GM21737 (cell line): ENCODE data around the gene KCNK1.
"Not testable (repeated sequence)": the region's sequence is repeated elsewhere in the genome, so short reads cannot be mapped to it uniquely, and the experiment has no call there.

Experiments
- ATAC-seq: cut with Tn5 transposase; IDR thresholded peaks from one replicate; pipeline ENCODE4 v1.9.1; 2021; ENCODE audit warnings: mild to moderate bottlenecking, moderate library complexity; ENCODE audit not compliant: unreplicated experiment

Gene KCNK1

DNA sequence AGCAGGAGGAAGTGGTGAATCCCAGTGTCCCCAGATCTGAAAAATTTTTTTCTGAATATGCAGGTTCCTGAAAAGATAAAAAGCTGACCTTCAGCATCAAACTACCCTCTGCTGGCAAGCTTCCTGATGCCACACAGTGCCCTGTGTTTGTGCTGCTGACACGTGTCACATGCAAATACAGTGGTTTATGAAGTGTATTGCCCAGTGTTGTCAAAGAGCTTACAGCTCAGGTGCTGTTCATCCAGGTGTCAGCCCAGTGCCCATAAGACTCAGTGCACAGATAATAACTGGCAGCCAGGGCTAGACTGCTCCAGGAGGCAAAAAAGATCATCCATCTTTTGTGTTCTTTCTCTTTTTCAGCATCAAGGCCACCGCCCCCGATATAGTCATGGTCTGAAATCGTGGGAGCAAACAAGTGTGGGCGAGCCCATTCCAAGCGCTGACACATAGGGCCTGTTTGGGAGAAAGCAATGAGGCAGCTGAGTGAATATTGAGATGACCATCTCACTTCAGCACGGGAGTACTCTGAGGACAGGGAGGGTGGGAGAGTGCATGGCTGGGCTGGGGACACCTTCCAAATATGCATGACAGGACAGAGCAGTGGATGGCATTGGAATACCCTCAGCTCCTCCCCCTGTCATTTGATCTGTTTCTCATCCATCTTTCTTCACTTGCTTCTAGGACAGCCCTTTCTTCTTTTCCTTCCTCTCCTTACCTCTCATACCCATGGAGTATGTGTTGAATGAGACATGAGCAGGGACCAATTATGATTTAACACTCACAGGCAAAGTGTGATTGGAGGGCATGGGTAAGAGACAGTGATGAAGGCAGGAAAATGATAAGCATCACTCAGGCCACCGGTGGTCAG lies 6.4 kb upstream of the KCNK1 start:
- ATAC-seq, result no peak

DNA sequence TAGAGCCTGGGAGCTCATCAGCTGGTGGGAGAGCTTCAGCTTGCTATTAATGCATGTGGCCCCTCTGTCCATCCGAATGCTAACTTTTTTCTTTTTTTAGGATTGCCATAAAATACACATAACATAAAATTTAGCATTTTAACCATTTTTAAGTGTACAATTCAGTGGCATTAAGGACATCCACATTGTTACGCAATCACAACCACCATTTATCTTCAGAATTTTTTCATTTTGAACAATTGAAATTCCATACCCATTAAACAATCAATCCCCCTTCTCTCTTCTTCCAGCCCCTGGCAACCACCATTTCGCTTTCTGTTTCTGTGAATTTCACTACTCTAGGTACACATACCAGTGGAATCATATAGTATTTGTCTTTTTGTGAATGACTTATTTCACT lies 4.9 kb upstream of the KCNK1 start:
- ATAC-seq, result no peak

DNA sequence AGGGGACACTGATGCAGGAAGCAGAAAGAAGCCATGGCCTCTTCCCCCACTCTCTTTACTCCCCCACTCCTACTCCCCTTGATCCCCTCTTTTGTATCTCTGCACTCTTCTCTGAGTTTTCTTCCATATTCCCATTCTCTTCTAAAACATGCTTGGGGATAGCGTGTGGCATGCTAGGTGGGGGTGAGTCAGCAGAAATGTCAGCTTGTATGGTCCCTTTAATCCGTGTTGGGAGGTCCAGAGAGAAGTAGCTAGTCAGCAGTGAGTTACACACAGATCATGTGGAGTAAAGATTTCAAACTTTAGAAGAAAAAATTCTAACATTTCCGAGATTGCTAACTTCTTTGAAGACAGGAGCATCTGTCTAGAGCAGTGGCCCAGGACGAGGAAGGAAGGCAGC lies 4.0 kb upstream of the KCNK1 start:
- ATAC-seq, result no peak

DNA sequence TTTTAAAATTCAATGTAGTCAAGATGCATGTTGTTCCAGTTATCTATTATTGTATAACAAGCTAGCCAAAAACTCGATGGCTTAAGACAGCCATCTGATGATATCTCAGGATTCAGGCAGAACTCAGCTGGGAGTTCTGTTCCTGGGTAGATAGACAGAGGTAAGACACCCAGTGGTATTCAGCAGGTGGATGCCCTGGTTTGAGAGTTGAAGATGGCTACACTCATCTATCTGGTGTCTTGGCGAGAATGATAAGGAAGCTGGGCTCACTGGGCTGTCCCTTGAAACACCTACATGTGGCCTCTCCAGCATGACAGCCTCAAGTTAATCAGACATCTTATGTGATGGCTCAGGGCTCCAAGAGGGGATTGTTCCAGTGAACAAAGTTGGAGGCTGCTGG lies 3.3 kb upstream of the KCNK1 start:
- ATAC-seq, result no peak

DNA sequence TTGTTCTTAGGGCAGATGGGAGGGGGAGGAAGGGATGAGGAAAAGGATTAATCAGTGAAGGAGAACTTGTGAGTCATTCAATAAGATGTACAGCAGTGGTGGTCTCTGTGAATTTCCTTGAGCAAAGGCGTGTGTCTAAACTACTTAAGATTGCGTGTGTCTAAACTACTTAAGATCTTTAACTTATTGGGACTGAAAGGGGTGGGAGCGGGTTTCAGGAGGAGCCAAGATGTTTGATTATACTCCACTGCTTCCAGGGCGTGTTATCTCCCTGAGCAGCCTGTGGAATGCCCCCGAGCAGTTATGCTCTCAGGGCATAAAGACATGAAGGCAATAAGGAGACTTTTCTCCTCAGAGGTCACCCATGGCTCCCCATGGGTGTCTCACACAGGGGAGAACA lies 2.5 kb upstream of the KCNK1 start:
- not testable (repeated sequence) for ATAC-seq

DNA sequence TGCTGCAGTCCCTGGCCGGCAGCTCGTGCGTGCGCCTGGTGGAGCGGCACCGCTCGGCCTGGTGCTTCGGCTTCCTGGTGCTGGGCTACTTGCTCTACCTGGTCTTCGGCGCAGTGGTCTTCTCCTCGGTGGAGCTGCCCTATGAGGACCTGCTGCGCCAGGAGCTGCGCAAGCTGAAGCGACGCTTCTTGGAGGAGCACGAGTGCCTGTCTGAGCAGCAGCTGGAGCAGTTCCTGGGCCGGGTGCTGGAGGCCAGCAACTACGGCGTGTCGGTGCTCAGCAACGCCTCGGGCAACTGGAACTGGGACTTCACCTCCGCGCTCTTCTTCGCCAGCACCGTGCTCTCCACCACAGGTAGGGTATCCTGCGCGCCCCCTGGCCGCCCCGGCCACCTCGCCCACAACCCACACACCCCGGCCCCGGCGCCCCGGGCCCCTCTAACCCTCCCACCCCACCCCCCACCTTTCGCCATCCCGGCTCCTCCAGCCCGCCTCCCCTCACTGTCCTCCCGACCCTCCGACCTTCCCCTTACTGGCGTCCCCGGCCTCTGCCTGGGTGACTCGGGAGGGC lies 352 bp downstream of the KCNK1 start:
- no peak for ATAC-seq

DNA sequence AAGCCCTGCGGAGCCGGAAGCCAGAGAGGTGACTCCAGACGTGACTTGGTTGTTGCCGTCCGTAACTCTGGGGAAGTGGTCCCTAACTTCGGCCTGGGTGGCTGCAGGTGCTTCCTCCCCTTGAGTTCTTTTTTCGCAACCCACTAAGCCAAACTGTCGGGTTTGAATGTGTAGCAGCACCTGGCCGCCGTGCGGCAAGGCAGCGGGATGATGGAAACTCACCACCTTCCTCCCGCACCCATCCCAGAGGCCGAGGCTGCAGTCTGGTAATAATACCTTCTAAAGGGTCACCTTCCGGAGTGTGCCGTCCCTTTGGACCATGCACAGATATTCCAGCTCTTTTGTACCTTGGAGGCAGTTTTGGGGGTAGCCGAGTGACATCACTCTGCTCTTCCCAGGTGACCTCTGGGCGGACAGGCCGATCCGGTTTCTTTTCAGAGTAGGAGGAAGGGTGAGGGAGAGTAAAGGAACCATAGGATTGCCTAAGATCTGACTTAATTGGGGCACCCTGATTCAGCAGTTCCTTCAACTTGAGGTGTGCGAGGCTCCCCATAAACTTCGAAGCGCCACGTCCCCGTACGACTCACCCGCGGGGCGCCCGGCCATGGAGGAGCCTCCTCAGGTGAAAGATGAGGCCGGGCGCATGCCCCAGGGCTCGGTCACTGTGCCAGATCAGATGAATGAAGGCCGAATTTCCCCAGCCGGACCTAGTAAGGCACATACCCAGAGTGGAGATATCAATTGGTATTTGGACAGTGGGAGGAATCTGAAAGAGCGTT lies 1.0 kb downstream of the KCNK1 start:
- ATAC-seq, result no peak

DNA sequence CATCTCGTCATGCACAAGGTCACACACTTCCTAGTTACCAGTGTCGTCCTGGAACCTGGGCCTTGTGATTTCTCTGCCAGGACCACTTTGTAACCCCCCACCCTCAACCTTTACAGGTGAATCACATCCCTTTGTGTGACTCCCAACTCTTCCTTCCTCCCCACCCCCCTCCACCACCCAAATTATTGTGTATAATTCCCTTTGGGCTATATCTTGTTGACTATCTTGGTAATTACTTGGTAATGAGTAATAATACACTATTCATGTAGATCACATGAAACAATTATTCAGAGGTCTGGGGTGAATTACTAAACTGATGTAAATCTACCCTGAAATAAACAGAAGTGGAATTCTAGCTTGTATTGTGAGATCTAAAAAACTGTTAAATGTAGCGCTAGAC lies 1.7 kb downstream of the KCNK1 start:
- ATAC-seq, result no peak

DNA sequence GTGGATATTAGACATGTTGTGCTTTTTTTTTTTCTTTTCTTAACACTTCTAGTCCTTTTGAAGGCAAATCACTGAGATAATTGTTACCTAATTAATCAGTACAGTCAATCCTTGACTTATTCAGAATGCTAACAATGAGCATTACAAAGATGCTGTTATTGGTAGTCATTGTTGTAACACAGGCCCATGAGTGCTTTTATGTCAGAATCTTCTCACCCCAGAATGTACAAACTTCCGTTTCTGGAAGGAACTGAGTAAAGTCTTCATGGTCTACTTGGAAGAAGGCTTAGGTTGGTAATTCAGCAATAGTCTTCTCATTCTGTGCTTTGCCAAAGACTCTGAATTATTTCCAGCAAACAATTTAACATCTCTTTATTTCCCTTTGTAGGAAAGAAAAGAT lies 3.1 kb downstream of the KCNK1 start:
- ATAC-seq, result no peak

DNA sequence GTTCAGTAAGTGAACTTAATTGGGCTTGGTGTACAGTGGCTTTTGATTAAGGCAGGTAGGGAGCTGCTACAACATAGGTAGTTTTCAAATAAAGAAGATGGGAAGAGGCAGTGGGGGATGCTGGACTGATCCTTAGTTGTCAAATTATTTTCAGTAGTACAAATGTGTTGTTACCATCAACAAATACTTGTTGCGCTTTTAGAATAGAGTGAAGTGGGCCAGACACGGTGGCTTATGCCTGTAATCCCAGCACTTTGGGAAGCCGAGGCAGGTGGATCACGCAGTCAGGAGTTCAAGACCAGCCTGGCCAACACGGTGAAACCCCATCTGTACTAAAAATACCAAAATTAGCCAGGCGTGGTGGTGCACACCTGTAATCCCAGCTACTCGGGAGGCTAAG lies 5.5 kb downstream of the KCNK1 start:
- ATAC-seq, result not testable (repeated sequence)

DNA sequence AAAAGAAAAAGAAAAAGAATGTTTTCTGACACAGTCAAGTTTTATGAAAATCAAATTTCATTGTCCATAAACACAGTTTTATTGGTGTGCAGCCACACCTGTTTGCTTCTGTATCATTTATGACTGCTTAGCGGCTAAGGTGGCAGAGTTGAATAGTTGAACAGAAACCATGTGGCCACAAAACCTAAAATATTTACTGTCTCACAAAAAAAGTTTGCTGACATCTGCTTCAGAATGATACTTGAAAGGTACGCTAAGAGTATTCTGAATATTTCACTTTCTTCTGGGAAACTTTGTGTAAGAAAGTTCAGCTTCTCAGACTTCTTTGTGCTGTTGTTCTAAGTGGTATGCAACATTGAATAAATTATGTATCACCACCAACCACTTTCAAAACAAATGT lies 6.2 kb downstream of the KCNK1 start:
- no peak for ATAC-seq

DNA sequence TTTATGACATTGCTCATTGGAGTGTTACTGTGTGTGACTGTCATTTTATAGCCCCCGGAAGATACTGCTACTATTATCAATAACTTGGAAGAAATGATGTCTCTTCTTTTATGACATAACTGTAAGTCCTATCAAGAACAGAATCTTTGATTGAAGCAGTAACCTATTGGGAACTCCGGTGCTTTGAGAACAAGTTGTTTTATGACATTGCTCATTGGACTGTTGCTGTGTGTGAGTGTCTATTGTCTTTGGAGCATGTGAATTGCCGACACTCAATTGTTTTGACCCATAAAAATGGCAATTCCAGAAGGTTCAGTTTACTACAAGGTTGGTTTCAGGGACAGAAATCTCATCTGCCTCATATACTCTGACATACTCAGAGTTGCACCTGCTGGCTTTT lies 8.0 kb downstream of the KCNK1 start:
- ATAC-seq, result no peak

DNA sequence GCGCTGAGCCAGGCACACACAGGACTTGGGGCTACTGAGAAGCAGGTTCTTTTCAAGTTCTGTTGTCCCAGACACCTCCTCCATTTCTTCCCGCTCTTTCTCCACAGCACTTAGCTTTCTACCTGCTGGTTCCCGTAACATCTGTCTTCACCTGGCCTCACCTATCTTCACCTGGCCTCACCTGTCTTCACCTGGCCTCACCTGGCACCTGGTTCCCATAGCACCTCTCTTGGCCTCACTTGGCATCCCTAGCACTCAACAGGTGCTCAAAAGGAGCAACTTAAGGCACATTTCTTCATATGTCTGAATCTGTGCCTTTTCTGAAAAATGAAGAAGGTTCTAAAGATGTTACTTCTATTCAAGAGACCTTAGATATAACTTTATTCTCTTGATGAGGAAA lies 10.4 kb downstream of the KCNK1 start:
- no peak for ATAC-seq

DNA sequence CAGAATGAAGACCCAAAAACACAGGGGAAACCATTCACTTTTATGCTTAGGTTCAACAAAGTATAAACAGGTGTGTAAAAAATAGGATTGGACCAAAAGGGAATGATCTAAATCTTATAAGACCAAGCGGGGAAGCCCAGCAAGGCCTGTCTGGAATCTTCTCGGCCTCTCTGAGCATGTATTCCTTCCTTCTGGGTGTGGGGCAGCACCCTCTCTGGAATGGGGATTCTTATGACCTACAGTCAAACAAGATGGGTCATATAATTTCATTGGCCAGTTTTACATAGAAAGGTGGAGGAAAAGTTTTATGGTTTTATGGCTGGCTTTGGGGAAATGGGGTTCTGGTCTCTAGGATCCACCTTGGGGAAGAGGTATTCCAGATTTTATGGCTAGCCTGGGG lies 11.2 kb downstream of the KCNK1 start:
- no peak for ATAC-seq

DNA sequence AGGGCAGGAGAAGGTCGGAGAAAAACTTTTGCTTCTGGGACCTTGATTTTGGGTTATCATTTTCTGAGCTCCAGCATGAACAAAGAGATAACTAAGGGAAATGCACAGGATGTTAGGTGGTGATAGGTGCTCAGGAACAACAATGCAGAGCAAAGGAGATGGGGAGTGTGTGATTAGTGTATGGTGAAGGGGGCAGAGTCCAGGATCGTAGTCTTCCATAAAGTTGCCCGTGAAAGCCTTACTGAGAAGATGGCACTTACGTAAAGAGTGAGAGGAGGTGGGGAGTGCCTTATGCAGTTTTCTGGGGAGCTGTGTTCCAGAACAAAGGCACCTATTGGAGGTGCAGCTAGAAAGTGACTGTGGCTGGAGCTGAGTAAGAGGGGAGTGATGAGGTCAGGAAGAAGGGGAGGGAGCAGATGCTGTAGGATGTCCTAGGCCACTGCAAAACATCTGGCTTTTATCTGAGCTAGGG lies 11.6 kb downstream of the KCNK1 start:
- ATAC-seq, result no peak

DNA sequence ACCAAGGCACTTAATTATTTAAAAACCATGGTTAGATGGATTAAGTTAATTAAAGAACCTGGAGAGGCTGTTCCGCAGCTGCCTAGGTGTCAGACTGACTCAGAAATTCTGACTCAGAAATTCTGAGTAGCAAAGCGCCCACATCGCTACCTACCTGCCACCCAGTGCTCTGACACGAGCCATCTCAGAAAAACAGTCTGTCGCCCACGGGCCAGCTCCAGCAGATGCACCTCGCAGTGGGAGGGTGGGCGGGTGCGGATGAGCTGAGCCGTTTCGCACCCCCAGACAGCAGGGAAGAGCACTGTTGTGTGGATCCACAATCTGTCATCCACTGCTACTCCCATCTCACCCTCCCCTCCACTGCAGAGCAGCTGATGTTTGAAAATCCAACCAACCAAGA lies 13.5 kb downstream of the KCNK1 start:
- ATAC-seq, result no peak

DNA sequence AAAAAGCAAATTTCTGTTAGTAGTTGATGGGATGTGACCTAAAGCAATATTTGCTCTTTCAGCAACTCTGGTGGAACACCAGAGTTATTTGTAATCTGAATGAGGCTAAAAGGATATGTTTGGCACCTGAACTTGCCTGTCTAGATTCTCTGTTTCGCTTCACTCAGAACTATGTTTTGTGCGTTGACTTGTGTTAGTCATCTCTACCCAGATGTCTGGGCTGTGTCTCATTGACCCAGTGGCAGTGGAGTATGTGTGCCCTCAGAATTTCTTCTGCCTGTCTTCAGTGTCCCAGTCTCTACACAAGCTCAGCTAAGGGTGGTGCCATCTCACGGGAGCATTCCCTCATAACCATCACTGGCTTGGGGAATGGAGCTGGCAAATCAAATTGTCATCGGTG lies 13.9 kb downstream of the KCNK1 start:
- no peak for ATAC-seq

DNA sequence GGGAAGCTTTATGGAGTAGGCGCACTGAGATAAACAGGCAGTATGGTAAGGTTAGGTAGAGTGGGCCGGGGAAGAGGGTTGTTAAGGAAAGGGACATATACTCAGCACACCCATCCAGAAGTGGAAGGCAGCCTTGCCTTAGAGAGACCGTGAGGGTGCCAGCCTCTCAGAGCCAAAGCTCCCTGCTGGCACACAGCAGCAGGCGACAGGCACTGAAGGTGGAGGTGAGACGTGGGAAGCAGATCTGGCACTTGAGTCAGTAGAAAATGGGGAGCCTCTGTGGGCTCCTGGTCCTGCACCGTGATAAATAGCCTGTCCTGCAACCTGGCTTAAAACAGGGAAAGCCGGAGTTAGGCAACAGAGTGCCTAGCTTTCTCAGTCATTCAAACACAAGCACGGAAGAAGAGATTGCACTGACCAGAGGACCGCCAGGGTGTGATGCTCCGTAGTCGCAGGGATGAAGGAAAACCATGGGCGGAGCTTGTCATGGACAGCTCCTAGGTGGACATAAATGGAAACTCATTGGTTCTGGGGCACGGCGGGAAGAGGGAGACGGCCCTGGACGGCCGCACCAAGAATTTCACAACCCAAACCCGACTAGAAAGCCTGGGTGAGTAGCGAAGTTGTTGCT lies 15.5 kb downstream of the KCNK1 start:
- no peak for ATAC-seq

DNA sequence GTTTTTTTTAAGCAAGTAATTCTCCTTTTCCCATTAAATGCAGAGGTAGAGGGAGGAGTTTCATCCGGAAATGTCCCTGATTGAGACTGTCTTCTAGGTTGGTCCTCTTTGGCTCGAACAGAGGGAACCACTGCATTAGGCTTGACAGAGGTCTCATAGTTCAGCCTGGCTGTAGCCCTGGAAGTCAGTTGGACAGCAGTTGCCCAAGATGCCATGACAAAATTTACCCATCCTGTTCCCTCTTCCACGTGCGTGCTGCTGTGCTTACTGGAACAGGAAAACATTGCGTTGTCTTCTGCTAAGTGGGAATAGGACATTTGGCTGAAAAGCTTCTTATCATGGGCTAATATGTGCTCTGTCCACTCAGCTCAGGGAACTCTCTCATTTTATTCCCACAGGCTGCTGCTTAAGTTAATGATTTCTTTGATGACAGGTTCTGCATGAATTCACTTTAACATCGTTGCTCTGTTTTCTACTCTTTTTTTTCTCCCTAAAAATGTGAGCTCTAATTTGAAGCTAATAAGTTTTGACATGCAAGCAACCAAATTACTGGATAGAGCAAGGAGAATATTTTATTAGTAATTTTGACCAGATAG lies 18.0 kb downstream of the KCNK1 start:
- ATAC-seq, result no peak

DNA sequence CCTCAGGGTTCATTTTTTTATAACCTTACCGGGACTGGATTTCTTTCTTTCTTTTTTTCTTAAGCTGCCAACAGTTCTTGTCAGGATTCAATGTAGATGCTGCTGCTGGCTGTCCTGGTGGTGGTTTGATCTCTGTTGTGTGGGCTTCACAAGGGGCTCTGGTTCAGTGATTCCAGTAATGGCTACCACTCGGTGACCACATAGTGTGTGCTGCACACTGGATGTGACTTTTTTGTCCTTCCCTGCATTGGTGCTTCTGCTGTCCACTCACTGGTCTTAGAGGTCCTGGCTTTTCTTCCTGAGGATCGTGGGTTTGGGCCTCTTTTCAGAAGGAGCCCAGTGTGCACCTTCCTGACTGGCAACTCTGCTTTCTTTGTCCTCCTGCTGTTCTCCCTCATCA lies 18.5 kb downstream of the KCNK1 start:
- no peak for ATAC-seq
